GM23248 (cell line): Measurements from ENCODE around the gene THADA.

Source experiments
- EZH2 ChIP-seq: fragments of 200-600 bp; sonication (generic); IDR thresholded peaks from 2 replicates; pipeline ENCODE4 v1.6.1; 2018; ENCODE audit warnings: antibody characterized with exemption, mild to moderate bottlenecking; ENCODE audit not compliant: insufficient read depth, poor library complexity, severe bottlenecking
- EZH2phosphoT487 ChIP-seq: fragments of 200-600 bp; sonication (generic); IDR thresholded peaks from 2 replicates; pipeline ENCODE4 v1.6.1; 2018; ENCODE audit warnings: antibody characterized with exemption, moderate library complexity, mild to moderate bottlenecking, low read depth; ENCODE audit not compliant: insufficient read depth

DNA sequence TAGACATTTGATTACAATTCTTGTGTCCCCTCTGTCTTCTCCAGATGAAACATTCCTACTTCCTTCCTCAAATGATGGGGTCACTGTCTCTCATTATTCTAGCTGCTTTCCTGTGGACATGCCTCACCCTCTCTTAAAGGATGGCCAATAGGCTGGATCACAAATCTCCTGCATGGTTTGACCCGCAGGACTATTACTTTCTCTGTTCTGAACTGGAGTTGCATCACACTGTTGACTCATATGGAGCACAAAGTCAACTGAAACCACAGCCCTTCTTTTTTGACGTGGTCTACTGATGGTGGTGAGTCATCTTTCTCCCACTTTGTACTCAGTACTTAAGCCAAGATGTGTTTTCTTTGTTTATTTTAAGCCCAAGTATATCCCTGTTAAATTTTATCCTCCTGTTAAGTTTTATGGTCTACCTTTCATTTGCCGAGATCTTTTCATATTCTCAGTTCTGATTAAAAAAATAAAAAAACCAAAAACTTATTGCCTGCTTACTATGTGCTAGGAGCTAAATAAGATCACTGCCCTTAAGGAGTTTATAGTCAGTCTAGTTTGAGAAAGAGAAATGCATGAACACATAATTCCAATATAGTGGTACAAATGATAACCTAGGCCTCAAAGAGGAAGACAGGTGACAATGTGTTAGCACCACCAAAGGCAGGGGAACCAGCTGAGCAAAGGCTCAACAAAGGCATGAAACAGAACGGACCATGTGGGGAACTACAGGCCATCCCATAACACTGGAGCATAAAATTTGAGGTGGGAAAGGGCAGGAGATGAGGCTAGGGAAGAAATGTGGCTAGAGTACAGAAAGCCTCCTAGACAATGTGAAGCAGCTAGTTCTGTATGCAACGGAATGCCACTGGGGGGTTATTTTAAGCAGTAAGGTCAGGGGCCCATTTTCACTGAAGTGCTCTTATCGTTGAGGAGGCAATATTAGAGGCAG is 301.8 kb downstream of the THADA start:
- TF ChIP-seq EZH2, result no peak
- no peak for TF ChIP-seq EZH2phosphoT487
